ENCODE measurements around the gene ZBTB7B. TPM values are rescaled to one million over a fixed set of nuclear protein-coding genes. Genes with fewer than 3 reads are reported as not detected.

ZBTB7B gene
- 44.1 TPM for total RNA-seq
- long read RNA-seq, transcript ZBTB7B-201 (2 exons, 2,129 nt), result major isoform, 17 of 35 reads
- long read RNA-seq, partial matches to known transcripts, result 9 of 35 reads
- long read RNA-seq, other reads (novel, unspliced or antisense), result 6 of 35 reads

- ATAC-seq (ENCODE audit: poor library complexity), result peak; percentile 1
- intact Hi-C loops (cut with DNase I), result no loop called here
- peak; percentile 69 for DNase-seq
These were observed at the start of gene ZBTB7B for GRCh38 chr1:155002464-155003226. ZBTB7B (plus strand) TSS chr1:155002802; CDS start chr1:155014661, 11,859 bp downstream.

- intact Hi-C loops (cut with DNase I), result no loop called here
- no peak for ATAC-seq (ENCODE audit: poor library complexity)
- no peak for DNase-seq
These were observed 49.0 kb upstream of the ZBTB7B start for GRCh38 chr1:154953611-154954038.

- no peak for ATAC-seq (ENCODE audit: poor library complexity)
- intact Hi-C loops (cut with DNase I), result no loop called here
These were observed 48.1 kb upstream of the ZBTB7B start for GRCh38 chr1:154954541-154954940.

GRCh38 chr1:154955039-154955717 is 47.4 kb upstream of the ZBTB7B start:
- ATAC-seq (ENCODE audit: poor library complexity) (no peak), DNase-seq (no peak)
- intact Hi-C loops (cut with DNase I), result no loop called here

More at GRCh38 chr1:154954541-154954940, 48.1 kb upstream of the ZBTB7B start:
- DNase-seq, result no peak

GRCh38 chr1:154955718-154956543 is 46.7 kb upstream of the ZBTB7B start, which contains the start of gene PBXIP1:
PBXIP1 (minus strand) TSS chr1:154956099; CDS start chr1:154953721, 2,378 bp downstream.
- DNase-seq (no peak), ATAC-seq (ENCODE audit: poor library complexity) (peak; percentile 92)
- intact Hi-C loops (cut with DNase I), result no loop called here

GRCh38 chr1:154956544-154956941 is 46.1 kb upstream of the ZBTB7B start:
- DNase-seq (peak; percentile 74), ATAC-seq (ENCODE audit: poor library complexity) (peak; percentile 19)
- intact Hi-C loops (cut with DNase I), result no loop called here

- intact Hi-C loops (cut with DNase I), result no loop called here
- DNase-seq, result no peak
These were observed 45.4 kb upstream of the ZBTB7B start for GRCh38 chr1:154957091-154957657.

GRCh38 chr1:154958036-154958435 is 44.6 kb upstream of the ZBTB7B start:
- ATAC-seq (ENCODE audit: poor library complexity) (no peak), DNase-seq (no peak)
- intact Hi-C loops (cut with DNase I), result no loop called here

More at GRCh38 chr1:154957091-154957657, 45.4 kb upstream of the ZBTB7B start:
- no peak for ATAC-seq (ENCODE audit: poor library complexity)

- DNase-seq, result no peak
These were observed 43.7 kb upstream of the ZBTB7B start for GRCh38 chr1:154958681-154959425.

GRCh38 chr1:154959426-154959780 is 43.2 kb upstream of the ZBTB7B start:
- intact Hi-C loops (cut with DNase I), result no loop called here
- no peak for ATAC-seq (ENCODE audit: poor library complexity)

More at GRCh38 chr1:154958681-154959425, 43.7 kb upstream of the ZBTB7B start:
- ATAC-seq (ENCODE audit: poor library complexity), result no peak
- intact Hi-C loops (cut with DNase I), result no loop called here

GRCh38 chr1:154960446-154961136 is 42.0 kb upstream of the ZBTB7B start:
- intact Hi-C loops (cut with DNase I), result loop anchor here (5.0 kb wide), 1 partner anchor 102 kb away; the partner anchor contains the start of gene EFNA4
- no peak for DNase-seq

More at GRCh38 chr1:154959426-154959780, 43.2 kb upstream of the ZBTB7B start:
- DNase-seq, result no peak

GRCh38 chr1:154961207-154962155 is 41.1 kb upstream of the ZBTB7B start, which contains the start of gene PYGO2:
PYGO2 (minus strand) TSS chr1:154961782; CDS start chr1:154961576, 206 bp downstream.
- intact Hi-C loops (cut with DNase I), result loop anchor here (5.0 kb wide), 1 partner anchor 101 kb away; the partner anchor contains the start of gene EFNA4
- ATAC-seq (ENCODE audit: poor library complexity) (peak; percentile 90), DNase-seq (peak; percentile 88)

More at GRCh38 chr1:154960446-154961136, 42.0 kb upstream of the ZBTB7B start:
- no peak for ATAC-seq (ENCODE audit: poor library complexity)

- DNase-seq (no peak), ATAC-seq (ENCODE audit: poor library complexity) (peak; percentile 18)
- intact Hi-C loops (cut with DNase I), result loop anchor here (5.0 kb wide), 1 partner anchor 100 kb away; the partner anchor contains the start of gene EFNA4
These were observed 40.3 kb upstream of the ZBTB7B start for GRCh38 chr1:154962156-154962749.

- DNase-seq, result no peak
- intact Hi-C loops (cut with DNase I), result loop anchor here (5.0 kb wide), 1 partner anchor 99 kb away; the partner anchor contains the start of gene EFNA4
These were observed 39.7 kb upstream of the ZBTB7B start for GRCh38 chr1:154962795-154963330.

GRCh38 chr1:154963643-154964042 is 39.0 kb upstream of the ZBTB7B start:
- no peak for DNase-seq
- no peak for ATAC-seq (ENCODE audit: poor library complexity)

More at GRCh38 chr1:154962795-154963330, 39.7 kb upstream of the ZBTB7B start:
- no peak for ATAC-seq (ENCODE audit: poor library complexity)

More at GRCh38 chr1:154963643-154964042, 39.0 kb upstream of the ZBTB7B start:
- intact Hi-C loops (cut with DNase I), result loop anchor here (5.0 kb wide), 1 partner anchor 99 kb away; the partner anchor contains the start of gene EFNA4
